GM19239 (cell line): Measurements from ENCODE around the gene NES.
A peak's percentile ranks its signal among the peaks of the same experiment; 100 is the strongest.

ENCODE experiments used
- DNase-seq: peaks from one replicate; pipeline ENCODE4 v3.0.0; 2011; ENCODE audit warnings: low spot score; ENCODE audit not compliant: insufficient read length
- FAIRE-seq: peaks from 2 replicates; lab custom pipeline; 2011; peaks lifted over from hg19 to GRCh38; lab: Jason Lieb, UNC

The NES gene

DNA sequence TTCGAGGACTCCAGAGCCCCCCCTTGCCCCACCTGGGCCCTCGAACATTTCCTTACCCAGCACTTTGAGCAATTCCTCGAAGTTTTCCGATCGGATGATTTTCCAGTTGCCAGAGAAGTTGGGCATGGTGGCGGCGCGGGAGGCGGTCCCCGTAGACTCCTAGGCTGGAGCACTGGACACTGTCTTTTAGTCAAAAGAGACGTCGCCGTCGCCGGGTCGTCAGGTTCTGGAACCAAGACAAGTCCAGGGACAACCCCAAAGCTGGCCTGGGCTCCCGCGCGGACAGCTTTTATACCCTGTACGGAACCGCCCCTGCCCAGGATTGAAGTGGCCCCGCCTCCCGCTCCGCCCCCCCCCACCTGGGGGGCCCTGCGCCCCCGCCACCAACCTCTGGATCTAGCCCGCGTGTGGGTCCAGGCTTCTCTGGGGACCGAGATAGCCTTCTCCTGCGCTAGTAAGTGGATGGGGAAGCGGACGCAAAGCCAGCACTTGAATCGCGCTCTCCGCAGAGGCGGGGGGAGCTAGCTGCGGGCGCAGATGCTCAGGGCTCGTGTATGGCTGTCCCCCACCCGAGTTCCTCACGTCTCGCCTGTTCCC, 28.2 kb upstream of the NES start, which contains the start of gene CRABP2:
CRABP2 (minus strand) TSS at position 263 of the 597 bp plus-strand sequence; CDS start at position 126, 137 bp downstream.
- DNase-seq (no peak), FAIRE-seq (no peak)

DNA sequence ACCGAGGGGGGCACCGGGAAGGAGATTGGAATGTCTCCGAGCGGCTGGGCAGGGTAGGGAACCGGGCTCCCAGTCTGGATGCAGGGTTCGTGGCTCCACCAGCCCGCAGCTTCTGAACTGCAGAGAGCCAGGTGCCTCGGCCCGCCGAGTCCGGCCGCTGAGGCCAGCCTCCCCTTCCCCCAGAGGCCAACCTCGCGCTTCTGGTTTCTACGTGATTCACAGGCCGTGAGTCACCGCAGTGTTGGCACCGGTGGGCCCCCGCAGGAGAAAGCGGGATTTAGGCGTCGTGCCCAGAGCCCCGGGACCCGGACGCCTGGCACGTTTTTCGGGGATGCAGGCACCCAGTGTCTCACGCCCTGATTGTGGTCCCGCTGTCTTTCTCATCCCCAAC, 27.7 kb upstream of the NES start:
- no peak for DNase-seq
- no peak for FAIRE-seq

DNA sequence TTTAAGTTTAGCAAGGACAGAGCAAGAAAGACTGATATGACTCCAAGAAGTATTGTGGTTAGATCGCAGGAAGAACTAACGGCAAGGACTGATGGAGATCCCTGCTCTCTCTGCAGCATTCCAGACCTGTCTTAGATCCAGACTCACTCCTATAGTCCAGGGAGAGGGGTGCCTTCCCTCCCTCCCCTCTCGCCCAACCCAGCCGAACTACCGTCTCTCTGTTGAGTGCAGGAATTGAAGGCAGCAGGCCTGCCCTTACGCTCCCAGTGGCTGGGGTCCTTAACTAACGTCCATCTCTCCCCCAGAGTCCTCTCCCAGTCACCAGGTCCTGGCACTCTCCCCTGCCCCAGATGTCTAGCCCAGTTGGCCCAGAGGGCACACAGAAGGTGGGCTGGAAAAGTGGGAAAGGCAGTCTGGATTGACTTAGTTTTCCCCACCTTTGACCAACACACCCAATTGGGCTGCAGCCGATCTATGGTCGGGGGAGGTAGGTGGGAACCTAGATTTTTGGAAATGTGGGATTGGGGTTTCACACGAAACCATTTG, 27.0 kb upstream of the NES start:
- FAIRE-seq = no peak
- no peak for DNase-seq

DNA sequence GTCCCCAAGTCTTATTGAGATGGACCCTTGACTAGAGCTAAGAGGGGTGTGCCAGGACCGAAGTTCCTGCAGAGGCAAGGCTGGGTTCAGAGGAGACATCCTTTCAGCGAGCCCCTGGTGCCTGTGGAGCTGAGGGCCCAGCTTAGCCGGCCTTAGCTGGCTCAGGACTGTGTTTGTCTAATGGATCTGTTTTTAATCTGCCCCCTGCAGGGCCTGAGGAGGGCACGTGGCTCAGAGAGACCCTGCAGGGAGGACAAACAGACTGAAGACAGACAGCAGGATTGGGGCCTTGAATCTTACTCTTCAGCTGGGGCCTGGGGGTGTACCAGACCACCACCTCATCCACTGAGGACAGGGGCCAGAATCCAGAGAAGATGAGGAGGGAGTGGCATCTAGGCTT, 26.5 kb upstream of the NES start:
- no peak for DNase-seq
- FAIRE-seq = no peak

DNA sequence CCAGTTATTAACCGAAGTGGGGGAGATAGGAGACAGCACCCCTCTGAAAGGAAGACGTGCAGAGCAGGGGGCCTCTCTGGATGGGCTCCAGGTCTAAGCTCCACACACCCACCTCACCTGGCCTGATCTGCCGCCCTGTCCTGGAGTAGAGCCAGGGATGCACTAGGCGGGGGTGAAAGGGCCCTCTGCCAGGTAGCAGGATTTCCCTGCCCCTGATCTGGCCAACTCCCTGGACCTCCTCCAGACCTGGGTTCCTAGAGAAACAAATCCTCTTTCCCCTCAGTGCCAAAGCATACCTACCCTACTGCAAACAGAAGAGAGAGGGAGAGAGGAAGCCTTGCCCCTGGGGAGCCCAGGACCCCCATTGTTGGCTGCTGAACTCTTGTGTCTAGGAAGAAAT, 26.1 kb upstream of the NES start:
- no peak for DNase-seq
- FAIRE-seq = no peak

DNA sequence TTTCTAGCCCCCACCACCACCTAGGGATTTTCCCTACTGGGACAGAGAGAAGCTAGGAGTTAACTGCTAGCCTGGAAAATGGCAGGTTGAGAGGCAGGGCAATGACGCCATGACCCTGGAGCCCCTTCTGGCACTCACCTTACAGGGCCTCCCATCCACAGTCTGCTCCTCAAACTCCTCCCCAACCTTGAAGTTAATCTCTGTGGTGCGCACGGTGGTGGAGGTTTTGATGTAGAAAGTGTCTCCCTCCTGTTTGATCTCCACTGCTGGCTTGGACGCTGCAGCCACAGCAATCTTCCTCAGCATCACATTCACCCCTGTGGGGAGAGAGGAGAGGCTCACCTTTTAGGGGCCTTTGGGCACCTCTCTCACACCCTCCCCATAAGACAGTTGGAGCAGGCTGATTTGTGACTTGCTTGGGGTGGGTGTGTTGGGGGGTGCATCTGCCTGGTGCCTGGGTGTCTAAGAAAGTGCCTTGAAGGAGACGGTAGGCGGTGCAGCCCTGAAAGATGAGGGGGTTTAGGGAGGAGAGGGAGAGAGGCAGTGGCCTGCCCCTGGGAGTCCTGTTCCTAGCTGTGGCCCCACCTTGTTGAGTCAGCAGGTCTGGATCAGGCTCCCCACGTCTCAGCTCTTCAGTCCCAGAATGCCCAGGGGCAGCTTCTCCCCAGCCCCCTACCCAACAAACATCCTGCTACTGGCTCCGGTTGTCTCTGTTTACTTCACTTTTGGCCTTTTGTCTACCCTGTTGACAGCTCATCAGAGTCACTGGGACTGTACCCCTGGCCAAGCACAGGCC, 23.7 kb upstream of the NES start:
- FAIRE-seq (no peak), DNase-seq (no peak)

DNA sequence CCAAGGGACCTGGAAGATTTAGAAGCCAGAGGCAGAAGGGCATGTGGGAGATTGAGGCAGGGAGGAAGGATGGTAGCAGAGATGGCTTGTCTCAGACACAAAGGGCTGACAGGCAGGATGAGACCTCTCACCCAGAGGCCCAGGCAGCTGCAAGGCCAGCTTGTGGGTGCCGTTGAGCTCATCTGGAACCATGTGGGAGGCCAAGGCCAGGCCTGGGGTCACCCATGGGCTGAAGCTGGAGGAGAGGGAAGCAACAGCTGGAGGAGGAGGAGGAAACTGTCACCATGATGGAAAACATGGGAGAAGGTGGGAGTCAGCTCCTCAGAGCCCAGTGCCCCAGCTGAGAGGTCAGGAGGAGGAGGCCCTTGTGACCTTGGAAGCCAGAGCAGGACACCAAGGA, 21.8 kb upstream of the NES start:
- no peak for DNase-seq
- FAIRE-seq = no peak

DNA sequence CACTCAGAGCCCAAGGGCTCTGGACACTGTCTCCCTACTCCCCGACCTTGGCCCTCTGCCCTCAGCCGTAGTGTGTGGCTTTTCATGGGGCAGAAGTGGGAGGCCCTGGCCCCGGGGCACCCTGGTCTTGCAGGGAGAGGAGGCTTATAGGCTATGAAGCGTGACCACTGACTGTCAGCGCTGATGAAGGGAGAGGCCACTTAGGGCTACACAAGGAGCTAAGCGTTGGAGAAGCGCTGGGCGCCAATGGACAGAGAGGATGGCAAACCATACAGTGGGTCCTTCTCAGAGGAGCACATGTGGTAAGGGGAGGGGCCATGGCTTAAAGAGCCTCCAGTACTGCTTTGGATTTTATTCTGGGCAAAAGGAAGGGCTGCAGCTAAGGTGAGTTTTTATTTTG, 20.3 kb upstream of the NES start:
- no peak for FAIRE-seq
- no peak for DNase-seq

DNA sequence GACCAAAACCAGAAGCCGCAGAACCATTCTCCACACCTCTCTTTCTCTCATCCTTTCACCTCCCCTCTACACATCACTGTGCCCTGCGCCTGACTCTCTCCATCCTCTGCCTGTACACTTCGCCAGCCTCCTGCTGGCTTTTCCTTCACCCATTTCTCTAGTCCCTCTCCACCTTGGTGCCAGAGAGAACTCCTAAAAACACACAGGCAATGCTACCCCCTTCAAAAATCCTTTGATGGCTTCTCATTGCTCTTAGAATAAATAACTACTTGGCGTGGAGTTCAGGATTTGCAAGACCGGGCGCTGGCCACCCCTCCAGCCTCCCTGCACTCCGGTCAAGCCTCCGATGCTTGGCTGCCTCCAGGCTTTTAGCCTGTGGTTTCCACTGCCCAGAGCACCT, 19.5 kb upstream of the NES start:
- DNase-seq (no peak), FAIRE-seq (no peak)

DNA sequence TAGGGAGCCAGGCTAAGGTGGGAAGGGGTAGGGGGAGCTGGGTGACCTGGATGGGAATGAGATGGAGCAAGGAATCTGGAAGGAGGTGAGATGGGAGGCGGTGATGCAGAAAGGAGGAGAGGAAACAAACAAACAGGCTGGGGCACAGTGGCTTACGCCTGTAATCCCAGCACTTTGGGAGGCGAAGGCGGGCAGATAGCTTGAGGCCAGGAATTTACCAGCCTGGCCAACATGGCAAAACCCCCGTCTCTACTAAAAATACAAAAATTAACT, 17.4 kb upstream of the NES start:
- FAIRE-seq (no peak), DNase-seq (no peak)

DNA sequence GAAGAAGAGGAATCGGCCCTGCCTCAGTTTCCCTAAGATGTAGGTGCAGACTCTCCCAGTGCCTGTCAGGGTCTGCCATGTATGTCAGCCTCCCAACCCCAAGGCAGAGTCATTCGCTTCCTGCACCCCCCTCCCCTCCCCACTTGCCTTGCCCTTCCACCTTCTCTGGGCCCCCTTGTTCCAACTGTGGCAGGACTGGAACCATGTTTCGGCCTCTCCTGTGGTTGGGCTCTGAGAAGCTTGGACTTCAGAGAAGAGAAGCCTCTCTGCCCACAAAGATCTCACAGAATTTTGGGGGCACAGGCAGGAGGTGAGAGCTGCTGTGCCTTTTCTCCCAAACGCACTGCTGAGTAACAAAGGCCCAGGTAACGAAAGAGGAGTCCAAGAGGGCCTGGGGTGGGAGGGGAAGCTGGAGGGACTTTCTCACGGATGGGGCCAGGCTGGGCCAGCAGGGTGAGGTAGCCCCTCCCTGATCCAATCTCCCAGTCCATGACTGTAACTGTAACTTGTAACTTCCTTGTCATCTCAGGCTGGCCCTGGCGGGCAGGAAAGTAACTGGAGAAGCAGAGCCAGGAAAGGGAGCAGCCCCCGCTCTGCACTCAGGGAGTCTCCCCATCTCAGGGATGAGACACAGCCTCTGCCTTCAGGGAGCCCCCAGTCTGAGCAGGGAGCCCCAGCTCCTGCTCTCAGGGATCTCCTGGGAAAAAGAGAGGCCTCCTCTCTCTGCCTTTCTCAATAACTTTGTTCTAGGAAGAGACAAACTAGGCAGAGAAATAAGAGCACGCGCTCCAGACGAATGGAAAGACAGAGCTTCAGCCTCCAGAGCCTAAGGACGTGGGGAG, 16.9 kb upstream of the NES start:
- DNase-seq (no peak), FAIRE-seq (no peak)

DNA sequence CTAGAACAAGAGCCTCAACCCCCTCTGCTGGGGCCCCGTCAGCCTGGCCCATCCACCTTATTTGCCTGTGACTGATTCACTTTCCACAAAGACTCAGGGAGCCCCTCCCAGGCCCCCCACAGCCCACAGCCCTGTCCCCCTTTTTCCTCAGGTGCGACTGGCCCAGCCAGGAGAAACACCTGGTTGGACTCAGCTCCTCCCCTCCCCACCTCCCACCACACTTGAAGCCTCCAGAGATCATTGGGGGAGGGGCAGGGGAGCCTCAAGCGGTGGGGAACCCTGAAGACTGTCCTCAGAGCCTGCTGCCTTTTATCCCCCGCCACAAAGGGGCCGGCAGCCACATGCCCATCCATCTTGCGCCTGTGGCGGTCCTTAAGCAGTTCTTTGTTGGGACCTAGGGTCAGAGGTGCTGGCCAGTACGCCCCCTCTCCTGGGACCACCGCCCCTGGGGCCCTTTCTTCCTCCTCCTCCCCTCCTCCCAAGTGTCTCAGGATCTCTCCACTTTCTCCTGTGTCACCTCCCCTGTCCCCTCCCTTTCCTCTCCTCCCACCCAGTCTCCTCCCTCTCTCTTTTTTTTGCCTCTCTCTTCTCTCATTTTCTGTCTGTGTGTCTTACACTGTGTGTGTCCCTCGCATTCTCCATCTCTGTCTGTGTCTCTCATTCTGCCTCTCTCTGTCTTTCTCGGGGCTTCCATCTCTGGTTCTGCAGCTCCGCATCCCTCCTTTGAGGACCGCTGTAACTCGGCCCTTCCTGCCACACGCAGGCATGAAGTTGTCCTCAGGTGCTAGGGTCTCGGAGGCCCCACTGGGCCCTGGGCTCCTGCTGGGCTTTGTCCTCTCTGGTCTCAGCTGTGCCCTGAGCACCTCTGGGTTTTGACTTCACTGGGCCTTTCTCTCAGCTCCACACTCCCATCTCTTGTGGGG, 16.0 kb upstream of the NES start:
- DNase-seq = no peak
- FAIRE-seq = no peak

DNA sequence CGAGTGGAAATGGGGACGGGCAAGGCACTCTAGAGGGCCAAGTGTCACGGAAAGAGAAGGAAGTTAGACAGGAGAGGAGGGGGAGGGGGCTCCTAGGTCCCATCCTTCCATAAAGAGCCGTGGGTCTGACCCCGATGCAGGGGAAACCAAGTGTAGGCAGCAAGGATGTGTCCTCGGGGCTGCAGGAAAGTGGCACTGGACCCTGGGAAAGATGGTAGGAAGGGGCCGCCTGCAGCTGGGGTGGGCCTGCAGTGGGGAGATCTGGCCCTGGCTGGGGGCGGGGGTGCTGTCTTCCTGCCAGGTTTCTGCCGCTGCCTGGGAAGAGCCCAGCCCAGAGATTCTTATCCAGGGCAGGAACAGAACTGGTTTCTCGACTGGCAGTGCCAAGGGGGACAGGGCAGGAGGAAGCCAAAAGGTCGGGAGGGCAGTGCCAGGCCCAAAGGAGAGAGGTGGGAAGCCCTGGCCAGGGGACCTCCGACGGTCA, 15.3 kb upstream of the NES start:
- no peak for FAIRE-seq
- no peak for DNase-seq

DNA sequence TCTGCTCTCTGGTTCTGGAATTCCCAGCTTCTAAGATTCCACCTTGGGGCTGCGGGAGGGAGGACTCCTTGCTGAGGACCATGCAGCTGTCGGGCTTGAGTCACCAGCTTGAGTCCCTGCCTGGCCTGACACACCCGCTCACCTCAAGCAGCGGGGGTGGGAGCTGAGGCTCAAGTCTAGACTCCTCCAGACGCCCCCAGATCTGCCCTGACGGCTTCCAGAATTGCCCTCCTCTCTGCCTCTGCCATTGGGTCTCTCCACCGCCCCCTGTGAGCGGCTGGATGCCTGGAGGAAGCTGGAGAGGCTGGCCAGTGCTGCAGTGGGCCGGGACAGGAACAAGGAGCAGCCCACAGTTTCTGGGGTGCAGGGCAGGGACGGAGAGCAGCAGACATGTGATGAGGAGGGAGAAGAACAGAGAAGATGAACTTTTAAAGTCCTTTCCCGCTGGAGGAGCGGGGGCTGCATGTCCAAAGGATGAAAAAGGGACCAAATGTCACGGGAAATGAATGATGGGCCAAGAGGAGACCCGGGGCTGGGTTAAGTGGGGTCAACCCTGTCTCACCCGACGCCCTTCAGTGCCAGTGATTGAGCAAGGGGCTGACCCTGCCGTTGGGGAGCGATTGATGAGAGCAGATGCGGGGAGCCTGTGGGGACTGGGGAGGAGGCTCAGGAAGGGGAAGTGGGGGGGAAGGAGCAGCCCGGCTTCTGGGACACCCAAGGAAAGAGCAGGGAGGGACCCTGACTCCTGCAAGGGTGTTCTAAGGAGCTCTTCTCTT, 14.6 kb upstream of the NES start:
- no peak for FAIRE-seq

DNA sequence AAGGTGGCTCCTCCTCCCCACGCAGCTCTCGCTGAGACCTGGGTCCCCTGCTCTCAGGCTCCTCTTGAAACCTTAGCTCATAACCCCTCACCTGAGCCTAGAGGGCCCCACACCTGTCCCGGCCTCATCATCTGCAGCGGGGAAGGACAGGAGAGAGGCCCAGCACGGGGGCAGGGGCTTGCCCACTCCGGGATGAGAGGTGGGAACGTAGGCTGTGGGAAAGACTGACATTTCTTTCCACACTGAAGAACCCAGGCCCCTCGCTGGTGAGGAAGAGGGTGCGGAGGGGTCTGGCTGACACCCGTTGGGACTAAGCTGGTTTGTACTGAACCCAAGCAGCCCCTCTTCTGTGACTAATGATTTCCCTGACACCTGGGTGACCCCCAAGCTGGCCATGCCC, 14.0 kb upstream of the NES start:
- DNase-seq (no peak), FAIRE-seq (no peak)

More for the DNA sequence above, 14.6 kb upstream of the NES start:
- DNase-seq = no peak

DNA sequence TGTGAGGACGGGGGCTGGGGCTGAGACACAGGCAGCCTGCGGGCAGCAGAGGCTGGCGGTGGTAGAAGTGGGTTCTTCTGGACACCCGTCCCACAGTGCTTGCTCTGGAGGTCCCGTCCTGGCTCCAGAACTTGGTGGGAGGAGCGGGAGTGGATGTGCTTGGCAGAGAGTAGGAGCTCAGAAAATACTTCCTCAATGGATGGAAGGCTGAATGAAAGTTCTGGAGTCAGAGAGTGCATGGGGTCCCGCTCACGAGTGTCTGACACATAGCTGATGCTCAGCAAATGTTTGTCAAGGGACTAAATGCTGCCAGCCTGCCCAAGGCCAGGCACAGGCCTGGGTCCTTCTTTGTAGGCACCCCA, 13.4 kb upstream of the NES start:
- FAIRE-seq = no peak
- DNase-seq = no peak

DNA sequence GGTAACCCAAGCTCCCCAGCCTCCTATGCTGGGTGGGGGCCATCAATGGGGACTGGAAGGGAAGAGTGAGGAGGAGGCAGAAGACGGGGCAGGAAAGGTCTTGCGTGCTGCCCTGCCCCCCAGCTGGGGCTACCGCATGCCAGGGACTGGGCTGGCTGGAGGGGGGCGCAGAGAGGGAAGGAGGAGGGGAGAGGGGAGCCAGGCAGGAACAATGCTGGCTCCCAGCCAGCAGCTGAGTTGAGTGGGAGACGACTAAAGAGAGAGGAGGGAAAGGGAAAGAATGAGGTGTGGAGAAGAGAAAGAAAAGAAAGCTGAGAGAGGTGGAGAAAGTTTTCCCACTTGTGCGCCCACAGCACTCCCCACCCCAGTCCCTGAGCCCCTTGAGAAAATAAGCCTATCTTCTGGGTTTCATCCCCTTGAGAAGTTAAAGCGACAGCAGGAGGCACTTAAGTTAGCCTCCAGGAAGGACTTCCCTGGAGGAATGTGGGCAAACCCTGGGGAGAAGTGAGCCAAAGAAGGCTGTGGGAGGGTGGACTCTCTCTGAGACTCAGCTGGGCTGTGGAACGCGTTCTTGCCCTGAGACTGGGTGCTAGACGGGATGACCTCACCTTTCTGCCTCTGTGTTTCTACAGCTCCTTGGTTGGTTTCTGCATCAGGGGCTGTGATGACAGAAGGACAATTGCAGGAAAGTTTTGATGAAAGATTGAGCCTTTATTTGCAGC, 12.9 kb upstream of the NES start:
- FAIRE-seq = no peak
- DNase-seq = no peak

DNA sequence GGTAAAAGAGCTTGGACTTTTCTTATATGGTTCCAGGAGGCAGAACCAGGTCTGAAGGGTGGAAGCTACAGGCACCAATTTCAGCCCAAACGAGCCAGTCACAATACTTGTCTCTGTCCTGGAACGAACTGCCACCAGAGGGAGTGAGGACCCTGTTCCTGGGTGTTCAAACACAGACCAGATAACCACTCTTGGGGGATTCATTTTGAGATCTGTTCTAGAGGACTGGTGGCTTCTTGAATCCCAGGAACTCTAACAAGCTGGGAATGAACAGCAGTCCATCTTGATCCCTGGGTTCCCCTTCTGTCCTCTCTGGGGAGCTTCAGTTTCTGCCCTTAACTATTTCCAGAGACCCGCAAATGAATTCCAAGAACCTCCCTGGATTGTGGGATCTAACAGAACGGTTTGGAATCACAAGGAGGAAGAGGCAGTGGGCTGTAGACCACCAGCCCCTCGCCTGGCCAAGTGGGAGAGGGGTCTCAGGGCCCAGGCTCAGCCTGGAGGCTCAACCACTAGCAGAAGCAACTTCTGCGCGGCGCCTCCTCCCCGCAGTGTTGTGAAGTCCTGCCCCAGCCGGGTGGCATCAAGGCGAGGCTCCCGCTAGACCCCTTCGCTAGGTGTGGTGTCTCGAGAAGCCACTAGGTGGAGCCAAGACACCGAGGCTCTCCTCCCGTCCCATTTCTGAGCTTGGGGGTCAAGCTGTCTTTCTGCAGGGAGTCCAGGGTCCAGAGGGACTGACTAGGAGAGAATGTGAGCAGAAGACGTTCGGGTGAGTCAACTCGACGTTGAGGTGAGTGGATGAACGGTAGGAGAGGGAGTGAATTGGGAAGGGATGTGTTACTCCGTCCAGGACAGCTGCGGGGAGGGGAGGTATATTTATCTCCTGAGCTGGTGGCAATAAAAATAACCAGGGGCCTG, 12.1 kb upstream of the NES start:
- peak; percentile 88 for DNase-seq
- FAIRE-seq = peak; percentile 79
